PC-9 (cell line): ENCODE data around the gene C2CD4C. TPM values are rescaled to one million over a fixed set of nuclear protein-coding genes. Genes with fewer than 3 reads are reported as not detected.

Experiments used
- BruUV-seq: library from RNA; stranded (reverse); fragments of 400-500 nt; replicated peaks from 2 replicates; lab custom pipeline; 2021; lab: Mats Ljungman, UMichigan
- CTCF ChIA-PET: fragments of 300-600 bp; sonication (Branson Sonifier 250); formaldehyde crosslinking; loops from one replicate; lab custom pipeline; 2022; ENCODE audit warnings: antibody characterized with exemption; lab: Charles Lee
- POLR2A ChIA-PET: fragments of 300-600 bp; sonication (Branson Sonifier 250); formaldehyde crosslinking; loops from one replicate; lab custom pipeline; 2022; ENCODE audit warnings: antibody characterized with exemption; ENCODE audit not compliant: unreplicated experiment; lab: Charles Lee
- DNase-seq, 2 experiments: peaks; one replicate each; pipeline versions ENCODE4 v3.0.0 to v3.0.0-alpha.2; 2015 to 2022; ENCODE audit warnings: mixed read lengths in 1 of 2
- H2AFZ ChIP-seq: fragments of 200-600 bp; sonication (generic); 2 replicates; pipeline ENCODE4 v1.8.1; 2017; ENCODE audit warnings: antibody characterized with exemption
- H3F3A ChIP-seq: fragments of 200-600 bp; sonication (generic); 2 replicates; pipeline ENCODE4 v1.8.1; 2017; ENCODE audit warnings: antibody characterized with exemption, mild to moderate bottlenecking, low read depth; ENCODE audit not compliant: insufficient read depth
- H3K27ac ChIP-seq: fragments of 200-600 bp; sonication (generic); 2 replicates; pipeline ENCODE4 v1.6.1; 2016; ENCODE audit warnings: mixed run types
- H3K27me3 ChIP-seq: fragments of 200-600 bp; sonication (generic); 2 replicates; pipeline ENCODE4 v1.6.1; 2016; ENCODE audit warnings: low read depth, mixed run types; ENCODE audit not compliant: insufficient read depth
- H3K36me3 ChIP-seq: fragments of 200-600 bp; sonication (generic); 2 replicates; pipeline ENCODE4 v1.6.1; 2016; ENCODE audit warnings: low read depth, mixed run types
- H3K4me1 ChIP-seq: fragments of 200-600 bp; sonication (generic); replicated peaks from 2 replicates; pipeline ENCODE4 v1.6.1; 2016; ENCODE audit warnings: mixed run types; ENCODE audit not compliant: insufficient read depth
- H3K4me2 ChIP-seq: fragments of 200-600 bp; sonication (generic); 2 replicates; pipeline ENCODE4 v1.6.1; 2017; ENCODE audit warnings: mixed run types
- H3K4me3 ChIP-seq: fragments of 200-600 bp; sonication (generic); 2 replicates; pipeline ENCODE4 v1.6.1; 2016; ENCODE audit warnings: mixed run types
- H3K79me2 ChIP-seq: fragments of 200-600 bp; sonication (generic); 2 replicates; pipeline ENCODE4 v1.6.1; 2017; ENCODE audit warnings: low read depth, mixed run types
- H3K9me2 ChIP-seq: fragments of 200-600 bp; sonication (generic); 2 replicates; pipeline ENCODE4 v1.8.1; 2017; ENCODE audit warnings: mild to moderate bottlenecking; ENCODE audit not compliant: insufficient read depth
- H3K9me3 ChIP-seq: fragments of 200-600 bp; sonication (generic); 2 replicates; pipeline ENCODE4 v1.8.1; 2016; ENCODE audit warnings: low read depth; ENCODE audit not compliant: insufficient read depth
- H4K20me1 ChIP-seq: fragments of 200-600 bp; sonication (generic); 2 replicates; pipeline ENCODE4 v1.8.1; 2017; ENCODE audit not compliant: insufficient read depth
- EZH2 ChIP-seq: fragments of 200-600 bp; sonication (generic); IDR thresholded peaks from 2 replicates; pipeline ENCODE4 v1.8.0; 2017; ENCODE audit warnings: antibody characterized with exemption, low read depth
- intact Hi-C: fragments of 100-400 bp; cut with micrococcal nuclease; formaldehyde crosslinking; loops from one replicate; pipeline ENCODE4 v1.10.0; 2022; ENCODE audit not compliant: unreplicated experiment
- total RNA-seq: library from RNA; stranded (reverse); gene quantifications from 2 replicates; pipeline ENCODE4 v1.2.3, GENCODE V29; 2021
- TF ChIP-seq, protein P1 (sequence below): fragments of 200-600 bp; sonication (generic); conservative IDR thresholded peaks from 2 replicates; pipeline ENCODE4 v1.6.1; 2017; ENCODE audit warnings: mixed run types, antibody characterized with exemption, mild to moderate bottlenecking, moderate library complexity

Gene C2CD4C
- total RNA-seq, 1 experiment from 2014 or later, result 1.2 TPM

DNA sequence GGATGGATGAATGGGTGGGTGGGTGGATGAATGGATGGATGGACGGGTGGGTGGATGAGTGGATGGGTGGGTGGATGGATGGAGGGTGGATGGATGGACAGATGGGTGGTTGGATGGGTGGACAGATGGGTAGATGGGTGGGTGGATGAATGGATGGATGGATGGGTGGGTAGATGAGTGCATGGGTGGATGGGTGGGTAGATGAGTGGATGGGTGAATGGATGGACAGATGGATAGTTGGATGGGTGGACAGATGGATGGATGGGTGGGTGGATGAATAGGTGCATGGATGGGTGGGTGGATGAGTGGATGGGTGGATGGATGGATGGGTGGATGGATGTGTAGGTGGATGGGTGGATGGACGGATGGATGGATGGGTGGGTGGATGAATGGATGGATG is 34.1 kb upstream of the C2CD4C start:
- TF ChIP-seq, protein P1, sequence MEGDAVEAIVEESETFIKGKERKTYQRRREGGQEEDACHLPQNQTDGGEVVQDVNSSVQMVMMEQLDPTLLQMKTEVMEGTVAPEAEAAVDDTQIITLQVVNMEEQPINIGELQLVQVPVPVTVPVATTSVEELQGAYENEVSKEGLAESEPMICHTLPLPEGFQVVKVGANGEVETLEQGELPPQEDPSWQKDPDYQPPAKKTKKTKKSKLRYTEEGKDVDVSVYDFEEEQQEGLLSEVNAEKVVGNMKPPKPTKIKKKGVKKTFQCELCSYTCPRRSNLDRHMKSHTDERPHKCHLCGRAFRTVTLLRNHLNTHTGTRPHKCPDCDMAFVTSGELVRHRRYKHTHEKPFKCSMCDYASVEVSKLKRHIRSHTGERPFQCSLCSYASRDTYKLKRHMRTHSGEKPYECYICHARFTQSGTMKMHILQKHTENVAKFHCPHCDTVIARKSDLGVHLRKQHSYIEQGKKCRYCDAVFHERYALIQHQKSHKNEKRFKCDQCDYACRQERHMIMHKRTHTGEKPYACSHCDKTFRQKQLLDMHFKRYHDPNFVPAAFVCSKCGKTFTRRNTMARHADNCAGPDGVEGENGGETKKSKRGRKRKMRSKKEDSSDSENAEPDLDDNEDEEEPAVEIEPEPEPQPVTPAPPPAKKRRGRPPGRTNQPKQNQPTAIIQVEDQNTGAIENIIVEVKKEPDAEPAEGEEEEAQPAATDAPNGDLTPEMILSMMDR, result no peak
- TF ChIP-seq EZH2, result no peak
- no peaks in the 10 kb centered on the region for H3K4me1 ChIP-seq
- H3K4me3 ChIP-seq, result no peak overlapping the region
- H3K9me2 ChIP-seq, result no peaks in the 10 kb centered on the region
- intact Hi-C loops, result no loop called here
- H3K27me3 ChIP-seq, result peaks cover 56% of the 10 kb centered on the region
- no peak overlapping the region for H2AFZ ChIP-seq
- ChIA-PET POLR2A (no interaction called here), CTCF (no interaction called here)
- no peak overlapping the region for H3K27ac ChIP-seq
- DNase-seq, result no peak
- H3K79me2 ChIP-seq, result no peaks in the 10 kb centered on the region
- H3K4me2 ChIP-seq, result no peak overlapping the region
- no peaks in the 10 kb centered on the region for H3K9me3 ChIP-seq
- no peaks in the 10 kb centered on the region for H3F3A ChIP-seq
- BruUV-seq, result no TSS peak
- no peaks in the 10 kb centered on the region for H4K20me1 ChIP-seq
- no peaks in the 10 kb centered on the region for H3K36me3 ChIP-seq

DNA sequence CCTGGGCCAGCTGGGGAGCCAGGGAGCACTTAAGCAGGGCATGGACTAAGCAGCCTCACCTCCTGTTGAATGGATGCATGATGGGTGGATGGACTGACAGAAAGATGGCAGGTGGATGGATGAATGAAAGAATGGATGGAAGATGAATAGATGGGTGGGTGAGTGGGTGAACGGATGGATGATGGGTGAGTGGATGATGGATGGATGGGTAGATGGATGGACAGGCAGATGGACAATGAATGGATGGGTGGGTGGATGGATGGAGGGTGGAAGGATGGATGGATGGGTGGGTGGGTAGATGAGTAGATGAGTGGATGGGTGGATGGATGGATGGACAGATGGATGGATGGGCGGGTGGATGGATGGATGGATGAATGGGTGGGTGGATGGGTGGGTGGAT is 33.1 kb upstream of the C2CD4C start:
- BruUV-seq, result no TSS peak
- TF ChIP-seq, protein P1, result no peak
- TF ChIP-seq EZH2, result no peak
- POLR2A ChIA-PET, result no interaction called here
- Histone ChIP-seq H3K4me1 (no peaks in the 10 kb centered on the region), H4K20me1 (no peaks in the 10 kb centered on the region), H3F3A (no peaks in the 10 kb centered on the region), H3K79me2 (no peaks in the 10 kb centered on the region), H3K27ac (no peak overlapping the region), H3K9me2 (no peaks in the 10 kb centered on the region), H3K36me3 (no peaks in the 10 kb centered on the region), H3K4me3 (no peak overlapping the region), H2AFZ (no peak overlapping the region), H3K4me2 (no peak overlapping the region), H3K27me3 (peaks cover 59% of the 10 kb centered on the region), H3K9me3 (no peaks in the 10 kb centered on the region)
- DNase-seq, result no peak
- CTCF ChIA-PET, result no interaction called here
- intact Hi-C loops, result no loop called here

DNA sequence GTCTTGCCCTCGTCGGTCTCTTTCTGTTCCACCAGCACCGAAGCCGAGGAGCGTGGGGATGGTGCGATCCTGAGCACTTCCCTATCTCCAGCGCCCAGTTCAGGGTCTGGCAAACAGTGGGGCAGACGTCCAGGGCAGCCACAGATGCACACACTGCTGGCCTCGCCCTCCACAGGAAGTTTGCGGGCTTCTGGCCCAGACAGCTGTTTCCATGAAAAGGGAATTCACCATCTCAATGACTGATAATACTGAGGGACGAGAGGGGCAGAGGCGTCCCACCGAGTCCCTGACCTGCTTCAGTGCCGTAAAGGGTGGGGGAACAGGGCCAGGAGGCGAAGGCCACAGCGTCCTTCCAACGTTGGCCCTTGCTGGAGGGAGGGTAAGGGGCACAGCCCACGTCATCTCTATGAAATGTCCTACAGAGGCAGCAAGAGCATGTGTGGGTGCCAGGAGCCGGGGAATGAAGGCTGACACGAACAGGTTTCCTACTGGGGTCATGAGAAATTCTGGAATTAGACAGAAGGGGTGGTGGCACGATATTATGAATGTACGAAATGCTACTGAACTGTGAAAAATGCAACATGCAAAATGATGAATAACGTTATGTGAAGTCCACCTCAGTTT is 32.4 kb upstream of the C2CD4C start:
- peaks cover 59% of the 10 kb centered on the region for H3K27me3 ChIP-seq
- no peaks in the 10 kb centered on the region for H3K9me3 ChIP-seq
- ChIA-PET CTCF (no interaction called here), POLR2A (no interaction called here)
- H2AFZ ChIP-seq, result no peak overlapping the region
- H3K36me3 ChIP-seq, result no peaks in the 10 kb centered on the region
- H3K27ac ChIP-seq, result no peak overlapping the region
- no peaks in the 10 kb centered on the region for H3F3A ChIP-seq
- no peaks in the 10 kb centered on the region for H3K79me2 ChIP-seq
- no peaks in the 10 kb centered on the region for H4K20me1 ChIP-seq
- intact Hi-C loops, result no loop called here
- DNase-seq, result no peak
- no peak overlapping the region for H3K4me3 ChIP-seq
- BruUV-seq, result no TSS peak
- no peaks in the 10 kb centered on the region for H3K9me2 ChIP-seq
- H3K4me1 ChIP-seq, result no peaks in the 10 kb centered on the region
- no peak for TF ChIP-seq EZH2
- TF ChIP-seq, protein P1, result no peak
- no peak overlapping the region for H3K4me2 ChIP-seq
